HepG2 (cell line): ENCODE results near the gene RBM45. TPM values are rescaled to one million over a fixed set of nuclear protein-coding genes. Genes with fewer than 3 reads are reported as not detected.

Experiments used
- ATAC-seq: fragments of 200-7000 bp; cut with Tn5 transposase; 3 replicates; pipeline ENCODE4 v1.9.1; 2020; ENCODE audit warnings: mild to moderate bottlenecking, moderate library complexity
- BruUV-seq: library from RNA; stranded (reverse); fragments of 400-500 nt; replicated peaks from 2 replicates; lab custom pipeline; 2021; lab: Mats Ljungman, UMichigan
- CTCF ChIA-PET: fragments of 300-600 bp; formaldehyde crosslinking; extraction: SDS; loops from one replicate; lab custom pipeline; 2021; ENCODE audit warnings: low total read pairs, inconsistent platforms, low intra/inter-chr PET ratio; lab: Yijun Ruan, JAX
- POLR2A ChIA-PET: fragments of 350-600 bp; sonication (Branson Sonifier 250); formaldehyde crosslinking; loops from one replicate; lab custom pipeline; 2020; ENCODE audit warnings: antibody characterized with exemption, inconsistent platforms; lab: Yijun Ruan, JAX
- DNase-seq: peaks from one replicate; pipeline ENCODE4 v3.0.0-alpha.2; 2015; ENCODE audit warnings: low spot score
- FAIRE-seq: peaks from 3 replicates; lab custom pipeline; 2011; peaks lifted over from hg19 to GRCh38; lab: Jason Lieb, UNC
- H2AFZ ChIP-seq: one replicate; pipeline ENCODE4 v1.6.1; 2011; ENCODE audit warnings: low read length, inconsistent platforms
- H3K27ac ChIP-seq: fragments of 300-600 bp; 3 replicates; pipeline ENCODE4 v1.8.0; 2011; ENCODE audit warnings: mixed run types, mild to moderate bottlenecking, mixed read lengths, low read length, inconsistent platforms; ENCODE audit not compliant: insufficient read depth; ENCODE audit errors: extremely low read length
- H3K27me3 ChIP-seq, 2 experiments: fragments of 200-600 bp in 1 of 2; 2 replicates in 1 of 2; 3 replicates in 1 of 2; pipeline versions ENCODE4 v1.6.0 to v1.8.0; 2011; ENCODE audit warnings: low read length in 2 of 2, mild to moderate bottlenecking in 2 of 2, moderate library complexity in 2 of 2, inconsistent platforms in 1 of 2; ENCODE audit not compliant: insufficient read depth in 2 of 2, control insufficient read depth in 1 of 2
- H3K36me3 ChIP-seq, 2 experiments: fragments of 200-600 bp in 1 of 2; replicated peaks in 1 of 2; 2 replicates in 1 of 2; 3 replicates in 1 of 2; pipeline versions ENCODE4 v1.5.1 to v1.8.0; 2011; ENCODE audit warnings: low read length in 2 of 2, inconsistent platforms in 1 of 2; ENCODE audit not compliant: insufficient read depth in 2 of 2, control insufficient read depth in 1 of 2
- H3K4me1 ChIP-seq: 2 replicates; pipeline ENCODE4 v1.5.1; 2012; ENCODE audit warnings: low read length, inconsistent platforms; ENCODE audit not compliant: insufficient read depth
- H3K4me2 ChIP-seq: 2 replicates; pipeline ENCODE4 v1.6.0; 2011; ENCODE audit warnings: low read depth, low read length, inconsistent platforms
- H3K4me3 ChIP-seq, 3 experiments: fragments of 200-600 bp in 1 of 3; sonication (generic), shearing (Covaris generic) in 1 of 3; replicated peaks in 1 of 3; 2 replicates each; pipeline ENCODE4 v1.5.1; 2011 to 2016; ENCODE audit warnings: low read length in 3 of 3, inconsistent platforms in 2 of 3, low read depth in 2 of 3, mild to moderate bottlenecking in 2 of 3, control low read depth in 1 of 3, mixed read lengths in 1 of 3; ENCODE audit not compliant: insufficient read depth in 1 of 3
- H3K79me2 ChIP-seq: one replicate; pipeline ENCODE4 v1.6.1; 2011; ENCODE audit warnings: low read length, inconsistent platforms; ENCODE audit not compliant: insufficient read depth
- H3K9ac ChIP-seq: 2 replicates; pipeline ENCODE4 v1.6.0; 2011; ENCODE audit warnings: mild to moderate bottlenecking, low read depth, low read length, inconsistent platforms; ENCODE audit not compliant: insufficient read depth
- H3K9me3 ChIP-seq: 2 replicates; pipeline ENCODE4 v1.5.1; 2012; ENCODE audit warnings: mild to moderate bottlenecking, low read length
- H4K20me1 ChIP-seq: 2 replicates; pipeline ENCODE4 v1.6.0; 2011; ENCODE audit warnings: inconsistent platforms, mild to moderate bottlenecking, low read length, moderate library complexity; ENCODE audit not compliant: insufficient read depth
- BRF2 ChIP-seq: sonication (generic); formaldehyde crosslinking; IDR thresholded peaks from 2 replicates; pipeline ENCODE4 v1.8.1; 2022; ENCODE audit warnings: mild to moderate bottlenecking, missing genetic modification reagents
- LRRFIP1 ChIP-seq: sonication (generic); formaldehyde crosslinking; conservative IDR thresholded peaks from 2 replicates; pipeline ENCODE4 v1.4.0; 2020; ENCODE audit warnings: missing genetic modification reagents
- MIER2 ChIP-seq: IDR thresholded peaks from 2 replicates; pipeline ENCODE4 v1.6.1; 2016; ENCODE audit warnings: missing biosample characterization, missing genetic modification reagents
- MXD3 ChIP-seq: IDR thresholded peaks from 2 replicates; pipeline ENCODE4 v1.6.1; 2016; ENCODE audit warnings: mild to moderate bottlenecking, missing biosample characterization, missing genetic modification reagents
- NR2C2 ChIP-seq: sonication (generic); formaldehyde crosslinking; IDR thresholded peaks from 2 replicates; pipeline ENCODE4 v1.4.0; 2020; ENCODE audit warnings: missing genetic modification reagents, mild to moderate bottlenecking, moderate library complexity, borderline replicate concordance
- ZNF768 ChIP-seq: sonication (generic); formaldehyde crosslinking; IDR thresholded peaks from 2 replicates; pipeline ENCODE4 v1.4.0; 2020; ENCODE audit warnings: missing genetic modification reagents
- WGBS: methylation state at CpG from one replicate; pipeline ENCODE4 v1.1.6; 2017; ENCODE audit warnings: low lambda C conversion rate; 5-methylcytosine and 5-hydroxymethylcytosine counted together
- in situ Hi-C: cut with HindIII; loops from 2 replicates; pipeline ENCODE4 v1.10.0; 2017; ENCODE audit warnings: low pct_unique_long_range_greater_than_20kb; ENCODE audit not compliant: extremely low pct_ligation_motif_present
- intact Hi-C: fragments of 100-400 bp; cut with micrococcal nuclease; formaldehyde crosslinking; loops from one replicate; pipeline ENCODE4 v1.10.0; 2022; ENCODE audit not compliant: unreplicated experiment
- polyA plus RNA-seq, 8 experiments: library from polyadenylated mRNA; depleted of rRNA in 3 of 8; stranded (reverse) in 7 of 8; unstranded in 1 of 8; fragments of >200 nt; fragmentation: Illumina TruSeq in 4 of 8; extraction: Trizol in 4 of 8; gene quantifications; 2 replicates each; pipeline versions ENCODE4 v1.2.1 to v1.2.3, GENCODE V29; 2011 to 2016; ENCODE audit warnings: low read depth in 4 of 8, missing spikeins in 1 of 8, mixed read lengths in 1 of 8; ENCODE audit not compliant: insufficient read depth in 1 of 8
- total RNA-seq, 5 experiments: library from RNA; depleted of rRNA; stranded (reverse); fragments of >200 nt; fragmentation: Illumina TruSeq; extraction: Trizol; gene quantifications; 2 replicates each; pipeline ENCODE4 v1.2.3, GENCODE V29; 2016; ENCODE audit warnings: low read depth in 1 of 5

The RBM45 gene
- total and polyA plus RNA-seq, 2 of the 13 experiments (the other 11 are each of a cell fraction or from before 2014, with no cell fraction given), result 5.7 to 25.2 TPM

- Histone ChIP-seq H2AFZ (no peak overlapping the region), H3K79me2 (no peaks in the 10 kb centered on the region), H3K4me1 (peaks cover 13% of the 10 kb centered on the region), H3K27me3 (no peaks in the 10 kb centered on the region), H3K9ac (no peak overlapping the region), H3K36me3 (no peaks in the 10 kb centered on the region), H3K27ac (no peak overlapping the region), H3K4me2 (peak overlapping the region; percentile 29; the same call in 1 of the 2 replicates), H3K4me3 (no peak overlapping the region), H3K9me3 (peaks cover 5% of the 10 kb centered on the region; the same call in 1 of the 2 replicates), H4K20me1 (no peaks in the 10 kb centered on the region)
- ChIA-PET CTCF (no interaction called here), POLR2A (no interaction called here)
- no TSS peak for BruUV-seq
- WGBS, result 7% methylated on average over 4 of the region's 4 CpGs
- FAIRE-seq (no peak), DNase-seq (no peak), ATAC-seq (no peak)
- in situ Hi-C loops (no loop called here), intact Hi-C loops (no loop called here)
- no peak for TF ChIP-seq LRRFIP1
- no peak for TF ChIP-seq MXD3 (CRISPR knock-in tag)
- TF ChIP-seq MIER2, result no peak
- no peak for TF ChIP-seq ZNF768 (CRISPR knock-in tag)
- no peak for TF ChIP-seq NR2C2 (CRISPR knock-in tag)
- TF ChIP-seq BRF2 (CRISPR knock-in tag), result no peak
Measured at GRCh38 chr2:178152542-178152941, 40.3 kb downstream of the RBM45 start.
